Suprapubic skin (tissue), 4 donors: ENCODE data around the gene MUC5B. TPM values are rescaled to one million over a fixed set of nuclear protein-coding genes. Genes with fewer than 3 reads are reported as not detected.

ENCODE experiments used
- DNase-seq, 2 donors: peaks; one replicate each; pipeline ENCODE4 v3.0.0-alpha.2; 2019; ENCODE audit warnings: low spot score in 2 of 2
- H3K27ac ChIP-seq: fragments of 200-600 bp; sonication (generic); one replicate; pipeline ENCODE4 v1.5.1; 2019
- H3K27me3 ChIP-seq: fragments of 200-600 bp; sonication (generic); one replicate; pipeline ENCODE4 v1.5.1; 2019
- H3K36me3 ChIP-seq: fragments of 200-600 bp; sonication (generic); one replicate; pipeline ENCODE4 v1.5.1; 2019
- H3K4me1 ChIP-seq: fragments of 200-600 bp; sonication (generic); one replicate; pipeline ENCODE4 v1.5.1; 2019
- H3K4me3 ChIP-seq: fragments of 200-600 bp; sonication (generic); one replicate; pipeline ENCODE4 v1.5.1; 2019; ENCODE audit warnings: mild to moderate bottlenecking
- H3K9me3 ChIP-seq: fragments of 200-600 bp; sonication (generic); one replicate; pipeline ENCODE4 v1.5.1; 2019
- EP300 ChIP-seq: sonication (generic); formaldehyde crosslinking; IDR thresholded peaks from one replicate; pipeline ENCODE4 v1.6.1; 2017; ENCODE audit warnings: antibody characterized with exemption
- POLR2A ChIP-seq, 2 donors: fragments of 450-650 bp; IDR thresholded peaks; one replicate each; pipeline ENCODE4 v1.6.1; 2017; ENCODE audit warnings: antibody characterized with exemption in 2 of 2, mild to moderate bottlenecking in 2 of 2, moderate library complexity in 2 of 2
- POLR2AphosphoS5 ChIP-seq, 3 donors: sonication (generic); formaldehyde crosslinking; IDR thresholded peaks; one replicate each; pipeline ENCODE4 v1.6.1; 2017; ENCODE audit warnings: antibody characterized with exemption in 3 of 3
- WGBS: methylation state at CpG from one replicate; pipeline ENCODE4 v1.1.5; 2018; 5-methylcytosine and 5-hydroxymethylcytosine counted together
- total RNA-seq, 4 donors: library from RNA; depleted of rRNA; stranded (reverse); fragments of >200 nt; gene quantifications; one replicate each; pipeline ENCODE4 v1.1.0, GENCODE V29; 2016
- TF ChIP-seq, protein P1 (sequence below), 2 donors: fragments of 200-600 bp in 1 of 2; fragments of 450-650 bp in 1 of 2; sonication (generic) in 1 of 2; IDR thresholded peaks; one replicate each; pipeline ENCODE4 v1.5.1; 2016 to 2019; ENCODE audit warnings: antibody characterized with exemption in 2 of 2, mild to moderate bottlenecking in 1 of 2, moderate library complexity in 1 of 2

The MUC5B gene
- total RNA-seq, 4 donors from 2014 or later, result 0.08 to 0.34 (median 0.13) TPM

GRCh38 chr11:1177020-1177770, 45.7 kb upstream of the MUC5B start:
- Histone ChIP-seq H3K27ac (no peak overlapping the region), H3K9me3 (no peaks in the 10 kb centered on the region), H3K27me3 (peaks cover 27% of the 10 kb centered on the region), H3K4me1 (no peaks in the 10 kb centered on the region), H3K4me3 (no peak overlapping the region), H3K36me3 (no peaks in the 10 kb centered on the region)
- DNase-seq, result no peak
- TF ChIP-seq POLR2A (IDR thresholded peaks at IDR 0.05) (no peak), POLR2AphosphoS5 (IDR thresholded peaks at IDR 0.05) (no peak), EP300 (no peak)
- TF ChIP-seq, protein P1, sequence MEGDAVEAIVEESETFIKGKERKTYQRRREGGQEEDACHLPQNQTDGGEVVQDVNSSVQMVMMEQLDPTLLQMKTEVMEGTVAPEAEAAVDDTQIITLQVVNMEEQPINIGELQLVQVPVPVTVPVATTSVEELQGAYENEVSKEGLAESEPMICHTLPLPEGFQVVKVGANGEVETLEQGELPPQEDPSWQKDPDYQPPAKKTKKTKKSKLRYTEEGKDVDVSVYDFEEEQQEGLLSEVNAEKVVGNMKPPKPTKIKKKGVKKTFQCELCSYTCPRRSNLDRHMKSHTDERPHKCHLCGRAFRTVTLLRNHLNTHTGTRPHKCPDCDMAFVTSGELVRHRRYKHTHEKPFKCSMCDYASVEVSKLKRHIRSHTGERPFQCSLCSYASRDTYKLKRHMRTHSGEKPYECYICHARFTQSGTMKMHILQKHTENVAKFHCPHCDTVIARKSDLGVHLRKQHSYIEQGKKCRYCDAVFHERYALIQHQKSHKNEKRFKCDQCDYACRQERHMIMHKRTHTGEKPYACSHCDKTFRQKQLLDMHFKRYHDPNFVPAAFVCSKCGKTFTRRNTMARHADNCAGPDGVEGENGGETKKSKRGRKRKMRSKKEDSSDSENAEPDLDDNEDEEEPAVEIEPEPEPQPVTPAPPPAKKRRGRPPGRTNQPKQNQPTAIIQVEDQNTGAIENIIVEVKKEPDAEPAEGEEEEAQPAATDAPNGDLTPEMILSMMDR (IDR thresholded peaks at IDR 0.05), result no peak
- WGBS, result 82% methylated on average over 14 of the region's 34 CpGs

GRCh38 chr11:1177771-1178090, 45.1 kb upstream of the MUC5B start:
- no peak overlapping the region for H3K27ac ChIP-seq
- no peak overlapping the region for H3K4me3 ChIP-seq
- TF ChIP-seq POLR2A (IDR thresholded peaks at IDR 0.05) (no peak), POLR2AphosphoS5 (IDR thresholded peaks at IDR 0.05) (no peak), EP300 (no peak)
- TF ChIP-seq, protein P1 (IDR thresholded peaks at IDR 0.05), result no peak
- H3K4me1 ChIP-seq, result no peaks in the 10 kb centered on the region
- no peaks in the 10 kb centered on the region for H3K36me3 ChIP-seq
- DNase-seq, result no peak
- H3K27me3 ChIP-seq, result peaks cover 28% of the 10 kb centered on the region
- 80% methylated on average over 11 of the region's 12 CpGs for WGBS
- H3K9me3 ChIP-seq, result no peaks in the 10 kb centered on the region

DNA sequence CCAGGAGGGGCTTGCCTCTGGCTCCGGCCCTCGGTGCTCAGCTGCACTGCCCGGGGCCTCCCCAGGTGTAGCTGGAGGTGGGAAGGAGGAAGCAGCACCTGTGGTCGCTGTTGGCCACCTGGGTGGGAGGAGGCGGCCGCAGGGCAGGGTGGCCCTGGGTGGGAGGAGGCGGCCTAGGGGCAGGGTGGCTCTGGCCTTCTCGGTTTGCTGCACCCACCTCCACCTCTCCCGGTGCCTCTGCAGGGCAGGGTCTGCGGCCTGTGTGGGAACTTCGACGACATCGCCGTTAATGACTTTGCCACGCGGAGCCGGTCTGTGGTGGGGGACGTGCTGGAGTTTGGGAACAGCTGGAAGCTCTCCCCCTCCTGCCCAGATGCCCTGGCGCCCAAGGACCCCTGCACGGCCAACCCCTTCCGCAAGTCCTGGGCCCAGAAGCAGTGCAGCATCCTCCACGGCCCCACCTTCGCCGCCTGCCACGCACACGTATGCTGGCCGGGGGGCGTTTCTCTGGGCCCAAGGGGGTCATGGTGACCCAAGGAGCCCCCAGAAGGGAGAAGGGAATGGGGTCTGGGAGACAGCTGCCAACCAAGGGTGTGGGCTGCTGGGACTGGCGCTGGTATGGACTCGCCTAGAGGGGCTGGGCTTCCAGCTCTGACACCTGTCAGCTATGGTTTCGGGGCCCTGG, 44.5 kb upstream of the MUC5B start:
- Histone ChIP-seq H3K9me3 (no peaks in the 10 kb centered on the region), H3K36me3 (no peaks in the 10 kb centered on the region), H3K27me3 (peaks cover 28% of the 10 kb centered on the region), H3K4me3 (no peak overlapping the region), H3K4me1 (no peaks in the 10 kb centered on the region), H3K27ac (no peak overlapping the region)
- TF ChIP-seq, protein P1 (IDR thresholded peaks at IDR 0.05), result no peak
- TF ChIP-seq EP300, result no peak
- no peak for TF ChIP-seq POLR2AphosphoS5 (IDR thresholded peaks at IDR 0.05)
- no peak for TF ChIP-seq POLR2A (IDR thresholded peaks at IDR 0.05)
- no peak for DNase-seq
- 77% methylated on average over 15 of the region's 31 CpGs for WGBS

DNA sequence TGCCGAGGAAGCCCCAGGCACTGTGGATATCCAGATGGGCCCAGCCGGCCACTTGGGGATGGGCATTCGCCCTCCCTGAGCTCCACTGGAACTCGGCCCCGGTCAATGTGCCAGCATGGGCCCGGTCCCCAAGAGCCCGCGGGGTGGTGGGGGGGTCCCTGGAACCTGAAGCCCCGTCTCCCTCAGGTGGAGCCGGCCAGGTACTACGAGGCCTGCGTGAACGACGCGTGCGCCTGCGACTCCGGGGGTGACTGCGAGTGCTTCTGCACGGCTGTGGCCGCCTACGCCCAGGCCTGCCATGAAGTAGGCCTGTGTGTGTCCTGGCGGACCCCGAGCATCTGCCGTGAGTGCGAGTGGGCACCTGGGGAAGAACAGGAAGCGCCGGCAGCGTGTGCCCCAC, 44.0 kb upstream of the MUC5B start:
- no peaks in the 10 kb centered on the region for H3K9me3 ChIP-seq
- TF ChIP-seq, protein P1 (IDR thresholded peaks at IDR 0.05), result no peak
- no peak for TF ChIP-seq EP300
- no peak for TF ChIP-seq POLR2A (IDR thresholded peaks at IDR 0.05)
- TF ChIP-seq POLR2AphosphoS5 (IDR thresholded peaks at IDR 0.05), result no peak
- H3K4me3 ChIP-seq, result no peak overlapping the region
- no peaks in the 10 kb centered on the region for H3K36me3 ChIP-seq
- no peak for DNase-seq
- H3K27ac ChIP-seq, result no peak overlapping the region
- WGBS, result 83% methylated on average over 13 of the region's 29 CpGs
- H3K4me1 ChIP-seq, result no peaks in the 10 kb centered on the region
- peaks cover 28% of the 10 kb centered on the region for H3K27me3 ChIP-seq

DNA sequence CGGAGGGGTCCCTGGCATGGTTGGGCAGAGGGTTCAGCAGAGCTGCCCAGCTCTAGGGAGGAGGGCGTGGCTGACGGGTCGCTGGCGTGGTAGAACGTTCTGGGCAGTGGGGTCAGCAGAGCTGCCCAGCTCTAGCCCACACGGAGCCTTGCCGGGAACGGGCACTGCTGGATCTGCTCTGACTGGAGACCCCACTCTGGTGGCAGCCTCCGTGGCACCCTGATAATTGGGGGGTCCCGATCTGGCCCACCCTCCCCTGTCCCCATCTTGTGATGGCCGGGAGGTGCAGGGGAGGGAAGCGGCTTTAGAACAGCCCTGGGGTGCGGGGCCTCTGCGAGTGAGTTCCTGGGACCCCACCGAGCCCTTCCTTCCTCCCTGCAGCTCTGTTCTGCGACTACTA, 43.2 kb upstream of the MUC5B start:
- 71% methylated on average over 5 of the region's 17 CpGs for WGBS
- TF ChIP-seq POLR2AphosphoS5 (IDR thresholded peaks at IDR 0.05) (no peak), POLR2A (IDR thresholded peaks at IDR 0.05) (no peak), EP300 (no peak)
- TF ChIP-seq, protein P1 (IDR thresholded peaks at IDR 0.05), result no peak
- Histone ChIP-seq H3K36me3 (no peaks in the 10 kb centered on the region), H3K4me3 (no peak overlapping the region), H3K27me3 (peaks cover 28% of the 10 kb centered on the region), H3K4me1 (no peaks in the 10 kb centered on the region), H3K9me3 (no peaks in the 10 kb centered on the region), H3K27ac (no peak overlapping the region)
- DNase-seq, result no peak
